HEK293 (cell line): ENCODE measurements around the gene STXBP3.

Source experiments
- CTCF ChIA-PET: fragments of 350-600 bp; formaldehyde crosslinking; extraction: SDS; loops from one replicate; lab custom pipeline; 2021; ENCODE audit warnings: antibody characterized with exemption; lab: Yijun Ruan, JAX
- POLR2A ChIA-PET: fragments of 300-600 bp; formaldehyde crosslinking; extraction: SDS; loops from one replicate; lab custom pipeline; 2020; ENCODE audit warnings: antibody characterized with exemption, inconsistent platforms; lab: Yijun Ruan, JAX
- H3K27ac ChIP-seq: fragments of 200-500 bp; sonication (Bioruptor generic); 2 replicates; pipeline ENCODE4 v1.5.1; 2014; ENCODE audit warnings: low read depth, low read length, control low read depth, inconsistent platforms; ENCODE audit errors: extremely low read depth
- H3K36me3 ChIP-seq, 2 experiments: fragments of 200-500 bp in 1 of 2; sonication (Bioruptor generic) in 1 of 2; 1 replicate in 1 of 2; 2 replicates in 1 of 2; pipeline ENCODE4 v1.5.1; 2014 to 2017; ENCODE audit warnings: inconsistent platforms in 2 of 2, low read length in 2 of 2; ENCODE audit not compliant: control insufficient read depth in 2 of 2, insufficient read depth in 1 of 2
- H3K4me1 ChIP-seq: fragments of 200-500 bp; sonication (Bioruptor generic); 2 replicates; pipeline ENCODE4 v1.5.1; 2014; ENCODE audit warnings: mild to moderate bottlenecking, low read length, inconsistent platforms; ENCODE audit not compliant: control insufficient read depth, insufficient read depth
- H3K4me3 ChIP-seq: 2 replicates; pipeline ENCODE4 v1.5.1; 2011; ENCODE audit warnings: low read depth, mild to moderate bottlenecking, control low read depth, low read length, moderate library complexity
- H3K9me3 ChIP-seq: fragments of 200-500 bp; sonication (Bioruptor generic); 2 replicates; pipeline ENCODE4 v1.5.1; 2014; ENCODE audit warnings: low read depth, low read length, inconsistent platforms; ENCODE audit not compliant: control insufficient read depth, insufficient read depth
- ATF2 ChIP-seq: fragments of 450-650 bp; formaldehyde crosslinking; IDR thresholded peaks from 2 replicates; pipeline ENCODE4 v1.5.1; 2016; ENCODE audit warnings: missing biosample characterization, missing genetic modification characterization, low read depth
- KLF1 ChIP-seq: fragments of 450-650 bp; formaldehyde crosslinking; IDR thresholded peaks from 2 replicates; pipeline ENCODE4 v1.5.1; 2016; ENCODE audit warnings: missing biosample characterization, missing genetic modification characterization
- PRDM10 ChIP-seq: fragments of 450-650 bp; formaldehyde crosslinking; IDR thresholded peaks from 2 replicates; pipeline ENCODE4 v1.5.1; 2016; ENCODE audit warnings: missing biosample characterization, missing genetic modification characterization
- RBAK ChIP-seq: fragments of 450-650 bp; formaldehyde crosslinking; IDR thresholded peaks from 2 replicates; pipeline ENCODE4 v1.5.1; 2016; ENCODE audit warnings: missing biosample characterization, missing genetic modification characterization
- SCRT1 ChIP-seq: fragments of 450-650 bp; formaldehyde crosslinking; IDR thresholded peaks from 2 replicates; pipeline ENCODE4 v1.5.1; 2016; ENCODE audit warnings: missing biosample characterization, missing genetic modification characterization, borderline replicate concordance
- SCRT2 ChIP-seq: fragments of 450-650 bp; formaldehyde crosslinking; IDR thresholded peaks from 2 replicates; pipeline ENCODE4 v1.5.1; 2016; ENCODE audit warnings: missing biosample characterization, missing genetic modification characterization
- ZBTB17 ChIP-seq: fragments of 450-650 bp; formaldehyde crosslinking; IDR thresholded peaks from 2 replicates; pipeline ENCODE4 v1.5.1; 2016; ENCODE audit warnings: missing biosample characterization, missing genetic modification characterization
- ZBTB20 ChIP-seq: fragments of 450-650 bp; formaldehyde crosslinking; IDR thresholded peaks from 2 replicates; pipeline ENCODE4 v1.5.1; 2016; ENCODE audit warnings: missing biosample characterization, missing genetic modification characterization
- ZEB2 ChIP-seq: fragments of 450-650 bp; formaldehyde crosslinking; IDR thresholded peaks from 2 replicates; pipeline ENCODE4 v1.5.1; 2016; ENCODE audit warnings: missing biosample characterization, missing genetic modification characterization
- ZNF10 ChIP-seq: fragments of 450-650 bp; formaldehyde crosslinking; IDR thresholded peaks from 2 replicates; pipeline ENCODE4 v1.5.1; 2017; ENCODE audit warnings: missing biosample characterization, missing genetic modification characterization
- ZNF19 ChIP-seq: fragments of 450-650 bp; formaldehyde crosslinking; IDR thresholded peaks from 2 replicates; pipeline ENCODE4; 2016; ENCODE audit warnings: missing biosample characterization, missing genetic modification characterization, low read depth
- ZNF221 ChIP-seq: fragments of 450-650 bp; formaldehyde crosslinking; IDR thresholded peaks from 2 replicates; pipeline ENCODE4 v1.5.1; 2017; ENCODE audit warnings: missing biosample characterization, missing genetic modification characterization, borderline replicate concordance
- ZNF239 ChIP-seq: fragments of 450-650 bp; formaldehyde crosslinking; IDR thresholded peaks from 2 replicates; pipeline ENCODE4 v1.5.1; 2016; ENCODE audit warnings: missing biosample characterization, missing genetic modification characterization
- ZNF398 ChIP-seq: fragments of 450-650 bp; formaldehyde crosslinking; IDR thresholded peaks from 2 replicates; pipeline ENCODE4 v1.5.1; 2017; ENCODE audit warnings: missing biosample characterization, missing genetic modification characterization
- ZNF416 ChIP-seq: fragments of 450-650 bp; formaldehyde crosslinking; IDR thresholded peaks from 2 replicates; pipeline ENCODE4 v1.5.1; 2016; ENCODE audit warnings: missing biosample characterization, missing genetic modification characterization
- ZNF530 ChIP-seq: fragments of 450-650 bp; formaldehyde crosslinking; IDR thresholded peaks from 2 replicates; pipeline ENCODE4 v1.5.1; 2016; ENCODE audit warnings: low read depth, missing biosample characterization, missing genetic modification characterization
- ZNF623 ChIP-seq: fragments of 450-650 bp; formaldehyde crosslinking; IDR thresholded peaks from 2 replicates; pipeline ENCODE4 v1.5.1; 2016; ENCODE audit warnings: missing biosample characterization, missing genetic modification characterization
- ZNF626 ChIP-seq: fragments of 450-650 bp; sonication (Bioruptor Pico); formaldehyde crosslinking; IDR thresholded peaks from 2 replicates; pipeline ENCODE4 v1.5.1; 2018; ENCODE audit warnings: missing biosample characterization, missing genetic modification characterization, inconsistent platforms
- ZNF645 ChIP-seq: fragments of 450-650 bp; formaldehyde crosslinking; IDR thresholded peaks from 2 replicates; pipeline ENCODE4; 2016; ENCODE audit warnings: missing biosample characterization, missing genetic modification characterization
- ZNF692 ChIP-seq: fragments of 450-650 bp; formaldehyde crosslinking; IDR thresholded peaks from 2 replicates; pipeline ENCODE4 v1.5.1; 2016; ENCODE audit warnings: missing biosample characterization, missing genetic modification characterization
- ZNF704 ChIP-seq: fragments of 450-650 bp; formaldehyde crosslinking; IDR thresholded peaks from 2 replicates; pipeline ENCODE4 v1.5.1; 2016; ENCODE audit warnings: missing biosample characterization, missing genetic modification characterization
- ZNF777 ChIP-seq: fragments of 450-650 bp; formaldehyde crosslinking; IDR thresholded peaks from 2 replicates; pipeline ENCODE4 v1.5.1; 2017; ENCODE audit warnings: missing biosample characterization, missing genetic modification characterization, borderline replicate concordance
- ZNF792 ChIP-seq: fragments of 450-650 bp; formaldehyde crosslinking; IDR thresholded peaks from 2 replicates; pipeline ENCODE4 v1.5.1; 2016; ENCODE audit warnings: missing biosample characterization, missing genetic modification characterization

STXBP3 gene

GRCh38 chr1:108841703-108842102 is 95.2 kb downstream of the STXBP3 start:
- ChIA-PET POLR2A (no interaction called here), CTCF (interaction anchor here (1.2 to 1.3 kb wide), 2 partner anchors 13 to 57 kb away, joined by 3 to 7 read pairs; no protein-coding TSS in a partner anchor)

GRCh38 chr1:108842525-108843181 is 96.2 kb downstream of the STXBP3 start:
- H3K4me3 ChIP-seq = no peak overlapping the region
- H3K27ac ChIP-seq = no peak overlapping the region
- no peaks in the 10 kb centered on the region for H3K4me1 ChIP-seq
- no peaks in the 10 kb centered on the region for H3K9me3 ChIP-seq
- ChIA-PET POLR2A (no interaction called here), CTCF (interaction anchor here (0.6 to 4.6 kb wide), 3 partner anchors 15 to 778 kb away, joined by 4 to 30 read pairs (median 7); no protein-coding TSS in a partner anchor)
- H3K36me3 ChIP-seq = no peaks in the 10 kb centered on the region
- TF ChIP-seq ZNF221 (tag by site-specific recombination) (no peak), ATF2 (tag by site-specific recombination) (no peak), SCRT1 (tag by site-specific recombination) (peak; percentile 87), ZNF777 (no peak), ZBTB17 (tag by site-specific recombination) (no peak), RBAK (tag by site-specific recombination) (no peak), ZNF792 (tag by site-specific recombination) (no peak), PRDM10 (tag by site-specific recombination) (peak; percentile 28; the same call in 1 of the 2 replicates), ZNF645 (no peak), ZEB2 (tag by site-specific recombination) (no peak), ZNF626 (no peak), ZNF19 (tag by site-specific recombination) (no peak), ZNF416 (tag by site-specific recombination) (no peak), ZNF10 (tag by site-specific recombination) (no peak), ZNF530 (no peak), SCRT2 (tag by site-specific recombination) (peak; percentile 95), ZNF623 (tag by site-specific recombination) (no peak), ZNF398 (no peak), ZNF239 (tag by site-specific recombination) (no peak), ZNF692 (tag by site-specific recombination) (no peak)

More at GRCh38 chr1:108841703-108842102, 95.2 kb downstream of the STXBP3 start:
- Histone ChIP-seq H3K27ac (no peak overlapping the region), H3K4me1 (no peaks in the 10 kb centered on the region), H3K4me3 (no peak overlapping the region), H3K9me3 (no peaks in the 10 kb centered on the region), H3K36me3 (no peaks in the 10 kb centered on the region)
- TF ChIP-seq ZBTB20 (tag by site-specific recombination) (peak; percentile 43; the same call in 1 of the 2 replicates), ZNF704 (no peak), KLF1 (tag by site-specific recombination) (no peak)
